Epithelial cell of proximal tubule (primary cell): ENCODE data around the gene CST2. TPM values are rescaled to one million over a fixed set of nuclear protein-coding genes. Genes with fewer than 3 reads are reported as not detected.
"Not testable (repeated sequence)": the region's sequence is repeated elsewhere in the genome, so short reads cannot be mapped to it uniquely, and the experiment has no call there.

ENCODE experiments used
- DNase-seq: peaks from one replicate; pipeline ENCODE4 v3.0.0-alpha.2; 2011; ENCODE audit warnings: low read depth
- H3K4me3 ChIP-seq: 2 replicates; pipeline ENCODE4 v1.5.1; 2011; ENCODE audit warnings: low read depth, mild to moderate bottlenecking, low read length
- CTCF ChIP-seq: conservative IDR thresholded peaks from 2 replicates; pipeline ENCODE4 v1.5.1; 2012; ENCODE audit warnings: low read depth, mild to moderate bottlenecking, low read length
- total RNA-seq: library from RNA; depleted of rRNA; stranded (reverse); fragments of >200 nt; gene quantifications from 2 replicates; pipeline ENCODE4 v1.2.3, GENCODE V29; 2015

CST2 gene
- total RNA-seq, 1 donor from 2014 or later, result not detected

DNA sequence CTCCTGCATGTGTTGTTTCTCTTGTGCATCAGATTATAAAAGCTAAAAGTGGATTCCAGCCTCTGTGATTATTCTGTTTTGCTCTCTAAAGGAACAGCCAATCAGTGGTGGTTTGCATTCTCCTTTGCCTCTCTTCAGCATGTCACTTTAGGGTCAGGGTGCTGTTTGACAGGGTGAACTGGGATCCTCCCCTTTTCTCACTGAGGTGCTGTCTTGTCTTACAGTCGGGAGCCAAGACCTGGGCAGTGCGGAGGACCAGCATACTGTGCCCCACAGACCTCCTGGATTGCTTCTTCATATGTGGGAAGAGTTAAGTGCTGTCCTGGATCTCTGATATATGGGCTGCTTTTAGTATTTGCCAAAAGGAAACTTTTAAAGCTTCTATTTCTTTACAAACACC, 15.2 kb upstream of the CST2 start:
- no peak for TF ChIP-seq CTCF
- H3K4me3 ChIP-seq, result no peak overlapping the region
- no peak for DNase-seq

GRCh38 chr20:23835716-23836115, 9.2 kb upstream of the CST2 start:
- no peak overlapping the region for H3K4me3 ChIP-seq
- TF ChIP-seq CTCF, result no peak
- no peak for DNase-seq

DNA sequence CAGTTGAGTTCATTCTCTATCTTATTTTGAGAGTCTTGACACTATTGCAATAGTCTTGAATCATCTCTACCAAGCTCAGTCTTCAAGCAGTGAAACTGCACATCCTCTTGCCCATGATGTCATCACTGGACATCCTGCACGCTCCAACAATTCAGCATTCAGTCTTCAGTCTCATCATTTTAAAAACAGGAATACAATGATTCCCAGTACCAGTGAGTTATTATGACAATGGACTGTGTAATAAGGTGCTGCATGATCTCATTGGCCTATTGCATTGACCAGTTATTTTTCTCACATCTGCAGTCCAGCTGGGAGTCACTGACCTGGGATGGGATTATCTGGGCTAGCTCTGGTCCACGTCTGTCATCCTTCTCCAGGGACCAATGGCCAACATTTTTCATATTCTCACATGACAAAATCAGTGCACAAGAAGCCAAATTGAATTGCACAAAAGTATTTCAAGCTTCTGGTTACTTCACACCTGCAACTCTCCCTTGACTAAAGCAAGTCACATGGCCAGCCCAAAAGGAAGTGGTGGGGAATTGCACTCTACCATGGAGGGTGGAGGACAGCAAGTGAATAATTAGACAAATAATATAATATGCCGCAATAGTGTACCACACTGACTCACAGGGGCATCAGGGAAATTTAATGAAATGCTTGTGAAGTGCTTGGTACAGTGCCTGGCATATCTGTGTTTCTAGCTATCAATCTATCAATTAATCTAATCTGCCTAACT, 6.4 kb upstream of the CST2 start:
- TF ChIP-seq CTCF, result no peak
- H3K4me3 ChIP-seq, result no peak overlapping the region
- DNase-seq, result no peak

GRCh38 chr20:23831961-23832360, 5.4 kb upstream of the CST2 start:
- not testable (repeated sequence) for H3K4me3 ChIP-seq, DNase-seq

DNA sequence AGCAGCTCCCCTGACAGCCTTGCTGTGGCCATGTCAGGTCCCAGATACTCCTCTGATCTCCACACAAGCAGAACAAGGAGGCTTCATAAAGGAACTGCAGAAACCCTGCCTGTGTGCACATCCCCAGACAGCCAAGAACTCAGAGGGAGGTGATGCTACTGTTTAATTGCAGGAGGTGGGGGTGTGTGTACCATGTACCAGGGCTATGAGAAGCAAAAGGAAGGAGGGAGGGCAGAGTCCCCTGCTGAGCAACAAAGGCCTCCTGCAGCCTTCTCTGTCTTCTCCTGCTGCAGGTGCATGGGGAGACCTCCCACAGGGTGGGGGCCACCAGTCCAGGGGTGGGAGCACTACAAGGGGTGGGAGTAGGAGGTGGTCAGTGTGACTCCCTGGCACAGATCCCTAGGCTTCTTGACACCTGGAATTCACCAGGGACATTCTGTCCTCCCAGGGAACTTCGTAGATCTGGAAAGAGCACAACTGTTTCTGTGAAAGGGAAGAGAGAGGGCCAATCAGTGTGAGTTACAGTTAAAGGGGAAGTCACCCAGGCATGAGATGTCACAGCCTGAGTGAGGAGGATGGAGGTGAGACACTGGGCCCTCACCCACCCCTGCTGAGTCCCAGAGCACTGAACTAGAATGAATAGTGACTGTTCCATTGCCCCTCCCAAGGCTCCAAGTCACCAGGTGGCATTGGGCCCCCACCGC, 2.8 kb downstream of the CST2 start:
- TF ChIP-seq CTCF, result no peak
- no peak for DNase-seq
- H3K4me3 ChIP-seq, result no peak overlapping the region

DNA sequence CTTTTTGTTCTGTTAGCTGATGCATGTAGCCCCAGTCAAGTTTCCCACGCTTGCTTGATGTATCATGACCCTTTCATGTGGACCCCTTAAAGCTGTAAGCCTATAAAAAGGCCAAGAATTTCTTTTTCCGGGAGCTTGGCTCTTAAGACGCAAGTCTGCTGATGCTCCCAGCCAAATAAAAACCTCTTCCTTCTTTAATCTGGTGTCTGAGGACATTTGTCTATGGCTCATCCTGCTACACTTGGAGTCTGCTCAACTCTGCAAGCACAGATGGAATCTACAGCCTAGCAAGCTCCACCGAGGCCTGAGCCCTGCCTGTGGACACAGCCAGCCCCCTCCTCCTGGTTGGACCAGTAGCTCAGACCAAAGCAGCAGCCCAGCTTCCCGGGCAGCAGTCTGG, 3.4 kb downstream of the CST2 start:
- DNase-seq, result no peak
- TF ChIP-seq CTCF, result no peak
- H3K4me3 ChIP-seq, result no peak overlapping the region

DNA sequence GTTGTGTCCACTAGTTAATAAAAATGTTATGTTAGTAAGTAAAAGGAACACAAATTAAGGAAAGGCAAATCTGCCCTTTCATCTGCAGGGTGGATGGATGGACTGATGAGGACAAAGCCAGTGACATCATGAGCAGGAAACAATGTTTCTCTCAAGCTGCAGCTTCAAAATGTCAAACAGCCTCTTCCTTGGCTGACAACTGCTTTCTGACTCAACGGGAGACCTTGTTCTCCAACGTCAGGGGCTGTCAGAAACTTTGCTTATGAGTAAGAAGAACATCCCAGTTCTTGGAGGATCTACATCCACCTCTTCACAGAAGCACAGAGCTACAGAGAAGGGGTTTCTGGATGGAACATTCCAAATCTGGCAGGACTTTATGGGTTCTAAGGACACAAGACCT, 6.0 kb downstream of the CST2 start:
- DNase-seq, result no peak
- TF ChIP-seq CTCF, result no peak

DNA sequence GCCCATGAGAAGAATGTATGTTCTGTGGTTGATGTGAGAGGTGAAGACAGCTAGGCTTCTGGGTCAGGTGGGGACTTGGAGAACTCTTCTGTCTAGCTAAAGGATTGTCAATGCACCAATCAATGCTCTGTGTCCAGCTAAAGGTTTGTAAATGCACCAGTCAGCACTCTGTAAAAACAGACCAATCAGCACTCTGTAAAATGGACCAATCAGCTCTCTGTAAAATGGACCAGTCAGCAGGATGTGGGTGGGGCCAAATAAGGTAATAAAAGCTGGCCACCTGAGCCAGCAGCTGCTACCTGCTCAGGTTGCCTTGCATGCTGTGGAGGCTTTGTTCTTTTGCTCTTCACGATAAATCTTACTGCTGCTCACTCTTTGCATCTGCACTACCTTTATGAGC, 15.0 kb downstream of the CST2 start:
- DNase-seq, result not testable (repeated sequence)

More for the DNA sequence above, 6.0 kb downstream of the CST2 start:
- H3K4me3 ChIP-seq, result no peak overlapping the region

GRCh38 chr20:23810349-23810748, 16.2 kb downstream of the CST2 start:
- DNase-seq, H3K4me3 ChIP-seq: not testable (repeated sequence)

More for the DNA sequence above, 15.0 kb downstream of the CST2 start:
- not testable (repeated sequence) for H3K4me3 ChIP-seq
